ENCODE data around the gene OAS2. TPM values are rescaled to one million over a fixed set of nuclear protein-coding genes. Genes with fewer than 3 reads are reported as not detected.

OAS2 gene
- total and polyA plus RNA-seq, 10 of the 15 experiments (the other 5 are each of a cell fraction or from before 2014, with no cell fraction given): 32.4 to 290 (median 90.2) TPM

DNA sequence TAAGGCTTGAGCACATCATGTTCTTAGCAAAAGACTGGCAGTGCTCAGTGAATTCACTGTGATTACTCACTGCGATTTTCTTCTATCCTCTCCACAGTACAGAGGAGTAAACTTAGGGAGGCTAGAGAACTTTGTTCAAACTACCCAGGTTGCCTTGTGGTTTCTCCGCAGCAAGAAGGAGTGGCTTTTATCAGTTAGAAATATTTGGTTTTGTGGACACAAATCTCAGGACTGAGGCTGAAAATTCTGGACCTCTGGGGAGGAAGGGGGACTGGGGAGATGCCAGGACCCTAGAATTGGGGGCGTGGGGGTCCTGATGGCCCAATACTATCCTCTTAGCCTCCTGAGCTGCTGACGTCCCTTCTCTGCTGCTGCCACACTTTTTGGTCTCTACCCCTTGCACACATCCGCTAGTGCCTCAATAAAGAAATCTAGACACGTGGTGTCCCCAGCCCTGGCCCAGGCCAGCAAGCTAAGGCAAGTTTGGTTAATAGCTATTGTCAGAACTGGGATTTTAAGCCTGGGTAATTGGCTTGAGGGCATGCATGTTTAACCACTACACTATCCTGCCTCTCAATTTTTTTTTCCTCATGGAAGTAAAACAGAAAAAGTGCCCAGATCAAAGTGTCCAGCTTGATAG is 842 bp downstream of the OAS2 start (continued):
- TF ChIP-seq, protein P1, sequence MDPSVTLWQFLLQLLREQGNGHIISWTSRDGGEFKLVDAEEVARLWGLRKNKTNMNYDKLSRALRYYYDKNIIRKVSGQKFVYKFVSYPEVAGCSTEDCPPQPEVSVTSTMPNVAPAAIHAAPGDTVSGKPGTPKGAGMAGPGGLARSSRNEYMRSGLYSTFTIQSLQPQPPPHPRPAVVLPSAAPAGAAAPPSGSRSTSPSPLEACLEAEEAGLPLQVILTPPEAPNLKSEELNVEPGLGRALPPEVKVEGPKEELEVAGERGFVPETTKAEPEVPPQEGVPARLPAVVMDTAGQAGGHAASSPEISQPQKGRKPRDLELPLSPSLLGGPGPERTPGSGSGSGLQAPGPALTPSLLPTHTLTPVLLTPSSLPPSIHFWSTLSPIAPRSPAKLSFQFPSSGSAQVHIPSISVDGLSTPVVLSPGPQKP (IDR thresholded peaks at IDR 0.05; ENCODE audit: low read depth, low read length): no peak
- TF ChIP-seq ATF2 (IDR thresholded peaks at IDR 0.05; ENCODE audit: low read length) (no peak), EED (IDR thresholded peaks at IDR 0.05; ENCODE audit: low read depth) (no peak), PAX5 (IDR thresholded peaks at IDR 0.05; ENCODE audit: borderline replicate concordance, low read depth, low read length) (no peak), FOXM1 (IDR thresholded peaks at IDR 0.05; ENCODE audit: low read depth, low read length) (no peak), TBL1XR1 (IDR thresholded peaks at IDR 0.05; ENCODE audit: low read depth, low read length) (no peak), CREB1 (IDR thresholded peaks at IDR 0.05; ENCODE audit: low read depth) (no peak), ZZZ3 (IDR thresholded peaks at IDR 0.05; ENCODE audit: control insufficient read depth, insufficient read length, low read depth) (no peak), NBN (IDR thresholded peaks at IDR 0.05) (no peak), HDGF (IDR thresholded peaks at IDR 0.05) (no peak), GATAD2B (conservative IDR thresholded peaks at IDR 0.05; ENCODE audit: low read depth) (no peak), ASH2L (IDR thresholded peaks at IDR 0.05; ENCODE audit: borderline replicate concordance, low read depth) (no peak), POLR2AphosphoS2 (IDR thresholded peaks at IDR 0.05; ENCODE audit: low read depth, low read length) (0 out of 2 replicates have a peak, but pooled peaks have one; percentile 45), BHLHE40 (IDR thresholded peaks at IDR 0.05; ENCODE audit: borderline replicate concordance in 1 of 2, low read depth in 2 of 2, low read length in 1 of 2) (0 out of 4 replicates have a peak, but pooled peaks of 1 of the 2 experiments have one; percentile 13)
- TF ChIP-seq, protein P2, sequence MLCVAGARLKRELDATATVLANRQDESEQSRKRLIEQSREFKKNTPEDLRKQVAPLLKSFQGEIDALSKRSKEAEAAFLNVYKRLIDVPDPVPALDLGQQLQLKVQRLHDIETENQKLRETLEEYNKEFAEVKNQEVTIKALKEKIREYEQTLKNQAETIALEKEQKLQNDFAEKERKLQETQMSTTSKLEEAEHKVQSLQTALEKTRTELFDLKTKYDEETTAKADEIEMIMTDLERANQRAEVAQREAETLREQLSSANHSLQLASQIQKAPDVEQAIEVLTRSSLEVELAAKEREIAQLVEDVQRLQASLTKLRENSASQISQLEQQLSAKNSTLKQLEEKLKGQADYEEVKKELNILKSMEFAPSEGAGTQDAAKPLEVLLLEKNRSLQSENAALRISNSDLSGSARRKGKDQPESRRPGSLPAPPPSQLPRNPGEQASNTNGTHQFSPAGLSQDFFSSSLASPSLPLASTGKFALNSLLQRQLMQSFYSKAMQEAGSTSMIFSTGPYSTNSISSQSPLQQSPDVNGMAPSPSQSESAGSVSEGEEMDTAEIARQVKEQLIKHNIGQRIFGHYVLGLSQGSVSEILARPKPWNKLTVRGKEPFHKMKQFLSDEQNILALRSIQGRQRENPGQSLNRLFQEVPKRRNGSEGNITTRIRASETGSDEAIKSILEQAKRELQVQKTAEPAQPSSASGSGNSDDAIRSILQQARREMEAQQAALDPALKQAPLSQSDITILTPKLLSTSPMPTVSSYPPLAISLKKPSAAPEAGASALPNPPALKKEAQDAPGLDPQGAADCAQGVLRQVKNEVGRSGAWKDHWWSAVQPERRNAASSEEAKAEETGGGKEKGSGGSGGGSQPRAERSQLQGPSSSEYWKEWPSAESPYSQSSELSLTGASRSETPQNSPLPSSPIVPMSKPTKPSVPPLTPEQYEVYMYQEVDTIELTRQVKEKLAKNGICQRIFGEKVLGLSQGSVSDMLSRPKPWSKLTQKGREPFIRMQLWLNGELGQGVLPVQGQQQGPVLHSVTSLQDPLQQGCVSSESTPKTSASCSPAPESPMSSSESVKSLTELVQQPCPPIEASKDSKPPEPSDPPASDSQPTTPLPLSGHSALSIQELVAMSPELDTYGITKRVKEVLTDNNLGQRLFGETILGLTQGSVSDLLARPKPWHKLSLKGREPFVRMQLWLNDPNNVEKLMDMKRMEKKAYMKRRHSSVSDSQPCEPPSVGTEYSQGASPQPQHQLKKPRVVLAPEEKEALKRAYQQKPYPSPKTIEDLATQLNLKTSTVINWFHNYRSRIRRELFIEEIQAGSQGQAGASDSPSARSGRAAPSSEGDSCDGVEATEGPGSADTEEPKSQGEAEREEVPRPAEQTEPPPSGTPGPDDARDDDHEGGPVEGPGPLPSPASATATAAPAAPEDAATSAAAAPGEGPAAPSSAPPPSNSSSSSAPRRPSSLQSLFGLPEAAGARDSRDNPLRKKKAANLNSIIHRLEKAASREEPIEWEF (IDR thresholded peaks at IDR 0.05; ENCODE audit: insufficient replicate concordance, low read depth, low read length): no peak
- TF ChIP-seq, protein P3, sequence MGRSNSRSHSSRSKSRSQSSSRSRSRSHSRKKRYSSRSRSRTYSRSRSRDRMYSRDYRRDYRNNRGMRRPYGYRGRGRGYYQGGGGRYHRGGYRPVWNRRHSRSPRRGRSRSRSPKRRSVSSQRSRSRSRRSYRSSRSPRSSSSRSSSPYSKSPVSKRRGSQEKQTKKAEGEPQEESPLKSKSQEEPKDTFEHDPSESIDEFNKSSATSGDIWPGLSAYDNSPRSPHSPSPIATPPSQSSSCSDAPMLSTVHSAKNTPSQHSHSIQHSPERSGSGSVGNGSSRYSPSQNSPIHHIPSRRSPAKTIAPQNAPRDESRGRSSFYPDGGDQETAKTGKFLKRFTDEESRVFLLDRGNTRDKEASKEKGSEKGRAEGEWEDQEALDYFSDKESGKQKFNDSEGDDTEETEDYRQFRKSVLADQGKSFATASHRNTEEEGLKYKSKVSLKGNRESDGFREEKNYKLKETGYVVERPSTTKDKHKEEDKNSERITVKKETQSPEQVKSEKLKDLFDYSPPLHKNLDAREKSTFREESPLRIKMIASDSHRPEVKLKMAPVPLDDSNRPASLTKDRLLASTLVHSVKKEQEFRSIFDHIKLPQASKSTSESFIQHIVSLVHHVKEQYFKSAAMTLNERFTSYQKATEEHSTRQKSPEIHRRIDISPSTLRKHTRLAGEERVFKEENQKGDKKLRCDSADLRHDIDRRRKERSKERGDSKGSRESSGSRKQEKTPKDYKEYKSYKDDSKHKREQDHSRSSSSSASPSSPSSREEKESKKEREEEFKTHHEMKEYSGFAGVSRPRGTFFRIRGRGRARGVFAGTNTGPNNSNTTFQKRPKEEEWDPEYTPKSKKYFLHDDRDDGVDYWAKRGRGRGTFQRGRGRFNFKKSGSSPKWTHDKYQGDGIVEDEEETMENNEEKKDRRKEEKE (IDR thresholded peaks at IDR 0.05): no peak
- TF ChIP-seq, protein P4, sequence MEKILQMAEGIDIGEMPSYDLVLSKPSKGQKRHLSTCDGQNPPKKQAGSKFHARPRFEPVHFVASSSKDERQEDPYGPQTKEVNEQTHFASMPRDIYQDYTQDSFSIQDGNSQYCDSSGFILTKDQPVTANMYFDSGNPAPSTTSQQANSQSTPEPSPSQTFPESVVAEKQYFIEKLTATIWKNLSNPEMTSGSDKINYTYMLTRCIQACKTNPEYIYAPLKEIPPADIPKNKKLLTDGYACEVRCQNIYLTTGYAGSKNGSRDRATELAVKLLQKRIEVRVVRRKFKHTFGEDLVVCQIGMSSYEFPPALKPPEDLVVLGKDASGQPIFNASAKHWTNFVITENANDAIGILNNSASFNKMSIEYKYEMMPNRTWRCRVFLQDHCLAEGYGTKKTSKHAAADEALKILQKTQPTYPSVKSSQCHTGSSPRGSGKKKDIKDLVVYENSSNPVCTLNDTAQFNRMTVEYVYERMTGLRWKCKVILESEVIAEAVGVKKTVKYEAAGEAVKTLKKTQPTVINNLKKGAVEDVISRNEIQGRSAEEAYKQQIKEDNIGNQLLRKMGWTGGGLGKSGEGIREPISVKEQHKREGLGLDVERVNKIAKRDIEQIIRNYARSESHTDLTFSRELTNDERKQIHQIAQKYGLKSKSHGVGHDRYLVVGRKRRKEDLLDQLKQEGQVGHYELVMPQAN (conservative IDR thresholded peaks at IDR 0.05): no peak; the same call in 1 of the 2 replicates
